Smooth muscle cell (in vitro differentiated cells): ENCODE data around the gene PILRB. TPM values are rescaled to one million over a fixed set of nuclear protein-coding genes. Genes with fewer than 3 reads are reported as not detected.

Experiments
- DNase-seq: peaks from one replicate; lab custom pipeline; 2025; ENCODE audit not compliant: unreplicated experiment; lab: John Stamatoyannopoulos, UW
- H2AFZ ChIP-seq: fragments of 200-600 bp; sonication (generic); 2 replicates; pipeline ENCODE4 v1.6.0; 2016; ENCODE audit warnings: antibody characterized with exemption, low read depth, mild to moderate bottlenecking
- H3F3A ChIP-seq: fragments of 200-600 bp; sonication (generic); 2 replicates; pipeline ENCODE4 v1.6.0; 2017; ENCODE audit warnings: antibody characterized with exemption, low read depth
- H3K27ac ChIP-seq: fragments of 200-600 bp; sonication (generic); 2 replicates; pipeline ENCODE4 v1.5.1; 2016; ENCODE audit warnings: low read depth, mild to moderate bottlenecking
- H3K27me3 ChIP-seq: fragments of 200-600 bp; sonication (generic); 2 replicates; pipeline ENCODE4 v1.6.1; 2016; ENCODE audit warnings: low read depth, mild to moderate bottlenecking
- H3K36me3 ChIP-seq: fragments of 200-600 bp; sonication (generic); 2 replicates; pipeline ENCODE4 v1.5.1; 2016; ENCODE audit warnings: low read depth
- H3K4me1 ChIP-seq: fragments of 200-600 bp; sonication (generic); 2 replicates; pipeline ENCODE4 v1.5.1; 2016; ENCODE audit warnings: low read depth
- H3K4me2 ChIP-seq: fragments of 200-600 bp; sonication (generic); 2 replicates; pipeline ENCODE4 v1.6.0; 2016; ENCODE audit warnings: mild to moderate bottlenecking
- H3K4me3 ChIP-seq: fragments of 200-600 bp; sonication (generic); 2 replicates; pipeline ENCODE4 v1.5.1; 2016; ENCODE audit warnings: mild to moderate bottlenecking
- H3K79me2 ChIP-seq: fragments of 200-600 bp; sonication (generic); 2 replicates; pipeline ENCODE4 v1.6.0; 2016; ENCODE audit warnings: low read depth, mild to moderate bottlenecking
- H3K9ac ChIP-seq: fragments of 200-600 bp; sonication (generic); 2 replicates; pipeline ENCODE4 v1.6.0; 2016; ENCODE audit warnings: low read depth
- H3K9me3 ChIP-seq: fragments of 200-600 bp; sonication (generic); replicated peaks from 2 replicates; pipeline ENCODE4 v1.5.1; 2016; ENCODE audit warnings: low read depth
- H4K20me1 ChIP-seq: fragments of 200-600 bp; sonication (generic); 2 replicates; pipeline ENCODE4 v1.6.0; 2016; ENCODE audit warnings: low read depth
- WGBS: methylation state at CpG from one replicate; pipeline ENCODE4 v1.1.7; 2016; ENCODE audit warnings: low lambda C conversion rate; 5-methylcytosine and 5-hydroxymethylcytosine counted together
- polyA plus RNA-seq: library from polyadenylated mRNA; unstranded; fragments of >200 nt; fragmentation: Nextera tagmentation; extraction: Ambion mirVana; gene quantifications from 2 replicates; pipeline ENCODE4 v1.2.1, GENCODE V29; 2016
- total RNA-seq: library from RNA; depleted of rRNA; stranded (reverse); fragments of >200 nt; gene quantifications from 2 replicates; pipeline ENCODE4 v1.2.3, GENCODE V29; 2014
- TF ChIP-seq, protein P1 (sequence below): fragments of 200-600 bp; sonication (generic); IDR thresholded peaks from 2 replicates; pipeline ENCODE4 v1.5.1; 2017; ENCODE audit warnings: borderline replicate concordance, mild to moderate bottlenecking, antibody characterized with exemption; ENCODE audit not compliant: insufficient read depth, poor library complexity, severe bottlenecking

Gene PILRB
- total and polyA plus RNA-seq, 2 experiments from 2014 or later = 10.1 to 12.0 TPM

DNA sequence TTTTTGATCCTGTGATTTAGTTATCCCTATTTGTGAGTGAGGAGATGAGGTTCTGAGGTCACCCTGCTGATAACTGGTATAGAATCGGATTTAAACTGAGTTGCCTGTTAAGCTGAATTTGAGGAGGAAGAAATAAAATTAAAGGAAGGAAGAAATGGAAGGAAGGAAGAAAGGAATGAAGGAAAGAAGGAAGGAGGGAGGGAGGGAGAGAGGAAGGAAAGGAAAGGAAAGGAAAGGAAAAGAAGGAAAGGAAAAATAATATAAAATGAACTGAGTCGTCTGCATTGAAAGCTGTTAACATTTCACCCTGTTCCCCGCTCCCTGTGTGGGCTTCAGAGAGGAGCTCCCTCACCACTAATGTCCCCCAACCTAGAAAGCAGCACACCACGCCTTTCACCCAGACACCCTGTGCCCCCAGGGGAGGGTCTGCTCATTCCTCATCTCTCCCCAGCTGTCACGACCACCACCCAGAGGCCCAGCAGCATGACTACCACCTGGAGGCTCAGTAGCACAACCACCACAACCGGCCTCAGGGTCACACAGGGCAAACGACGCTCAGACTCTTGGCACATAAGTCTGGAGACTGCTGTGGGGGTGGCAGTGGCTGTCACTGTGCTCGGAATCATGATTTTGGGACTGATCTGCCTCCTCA lies 31.6 kb downstream of the PILRB start:
- Histone ChIP-seq H3K4me2 (no peak overlapping the region), H2AFZ (no peak overlapping the region), H3K4me3 (no peak overlapping the region), H3K9me3 (no peaks in the 10 kb centered on the region), H3K4me1 (no peaks in the 10 kb centered on the region), H3K27ac (no peak overlapping the region), H3F3A (no peaks in the 10 kb centered on the region), H3K36me3 (no peaks in the 10 kb centered on the region), H3K27me3 (peaks cover 12% of the 10 kb centered on the region), H3K79me2 (no peaks in the 10 kb centered on the region), H4K20me1 (no peaks in the 10 kb centered on the region), H3K9ac (no peak overlapping the region)
- WGBS = 77% methylated on average over 9 of the region's 9 CpGs
- no peak for DNase-seq
- TF ChIP-seq, protein P1, sequence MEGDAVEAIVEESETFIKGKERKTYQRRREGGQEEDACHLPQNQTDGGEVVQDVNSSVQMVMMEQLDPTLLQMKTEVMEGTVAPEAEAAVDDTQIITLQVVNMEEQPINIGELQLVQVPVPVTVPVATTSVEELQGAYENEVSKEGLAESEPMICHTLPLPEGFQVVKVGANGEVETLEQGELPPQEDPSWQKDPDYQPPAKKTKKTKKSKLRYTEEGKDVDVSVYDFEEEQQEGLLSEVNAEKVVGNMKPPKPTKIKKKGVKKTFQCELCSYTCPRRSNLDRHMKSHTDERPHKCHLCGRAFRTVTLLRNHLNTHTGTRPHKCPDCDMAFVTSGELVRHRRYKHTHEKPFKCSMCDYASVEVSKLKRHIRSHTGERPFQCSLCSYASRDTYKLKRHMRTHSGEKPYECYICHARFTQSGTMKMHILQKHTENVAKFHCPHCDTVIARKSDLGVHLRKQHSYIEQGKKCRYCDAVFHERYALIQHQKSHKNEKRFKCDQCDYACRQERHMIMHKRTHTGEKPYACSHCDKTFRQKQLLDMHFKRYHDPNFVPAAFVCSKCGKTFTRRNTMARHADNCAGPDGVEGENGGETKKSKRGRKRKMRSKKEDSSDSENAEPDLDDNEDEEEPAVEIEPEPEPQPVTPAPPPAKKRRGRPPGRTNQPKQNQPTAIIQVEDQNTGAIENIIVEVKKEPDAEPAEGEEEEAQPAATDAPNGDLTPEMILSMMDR = no peak

DNA sequence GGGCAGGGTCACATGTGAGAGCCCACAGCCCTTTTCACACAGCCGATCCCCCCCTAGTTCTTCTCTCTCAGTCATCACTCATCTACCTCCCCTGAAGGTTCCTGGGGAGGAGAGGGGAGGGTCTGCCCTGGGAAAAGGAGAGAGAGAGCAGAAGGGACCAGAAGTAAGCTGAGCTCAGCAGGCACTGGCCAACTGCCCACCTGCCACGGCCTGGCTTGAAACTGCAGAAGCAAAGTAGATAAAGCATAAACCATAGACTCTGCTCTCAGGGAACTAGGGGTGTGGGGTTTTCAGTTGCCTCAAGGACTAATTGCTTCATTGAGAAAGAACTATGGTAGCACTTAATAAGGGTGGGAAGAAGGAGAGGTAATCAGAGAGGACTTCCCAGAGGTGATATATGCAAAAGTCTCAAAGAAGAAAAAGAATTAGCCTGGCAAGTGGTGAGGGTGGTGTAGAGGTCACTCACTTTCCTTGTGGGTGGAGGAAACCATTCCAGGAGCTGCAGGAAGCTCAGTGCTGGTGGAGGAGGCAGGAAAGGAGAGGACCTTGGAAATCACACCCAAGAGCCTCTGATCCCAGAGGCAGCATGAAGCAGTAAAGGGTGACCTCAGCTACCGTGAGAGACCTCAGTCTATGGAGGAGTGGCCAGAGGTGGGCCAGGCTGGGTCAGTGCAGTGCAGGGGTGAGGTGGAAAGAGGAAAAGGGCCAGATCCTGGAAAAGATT lies 32.5 kb downstream of the PILRB start:
- H3K4me2 ChIP-seq = no peak overlapping the region
- H3K27ac ChIP-seq = no peak overlapping the region
- H3K27me3 ChIP-seq = peaks cover 18% of the 10 kb centered on the region
- no peaks in the 10 kb centered on the region for H3K79me2 ChIP-seq
- H3K9ac ChIP-seq = no peak overlapping the region
- no peak for DNase-seq
- H3K9me3 ChIP-seq = no peaks in the 10 kb centered on the region
- no peaks in the 10 kb centered on the region for H3F3A ChIP-seq
- TF ChIP-seq, protein P1 = no peak
- 83% methylated on average over 3 of the region's 3 CpGs for WGBS
- no peaks in the 10 kb centered on the region for H3K4me1 ChIP-seq
- H3K36me3 ChIP-seq = no peaks in the 10 kb centered on the region
- no peaks in the 10 kb centered on the region for H4K20me1 ChIP-seq
- H2AFZ ChIP-seq = no peak overlapping the region
- H3K4me3 ChIP-seq = no peak overlapping the region

DNA sequence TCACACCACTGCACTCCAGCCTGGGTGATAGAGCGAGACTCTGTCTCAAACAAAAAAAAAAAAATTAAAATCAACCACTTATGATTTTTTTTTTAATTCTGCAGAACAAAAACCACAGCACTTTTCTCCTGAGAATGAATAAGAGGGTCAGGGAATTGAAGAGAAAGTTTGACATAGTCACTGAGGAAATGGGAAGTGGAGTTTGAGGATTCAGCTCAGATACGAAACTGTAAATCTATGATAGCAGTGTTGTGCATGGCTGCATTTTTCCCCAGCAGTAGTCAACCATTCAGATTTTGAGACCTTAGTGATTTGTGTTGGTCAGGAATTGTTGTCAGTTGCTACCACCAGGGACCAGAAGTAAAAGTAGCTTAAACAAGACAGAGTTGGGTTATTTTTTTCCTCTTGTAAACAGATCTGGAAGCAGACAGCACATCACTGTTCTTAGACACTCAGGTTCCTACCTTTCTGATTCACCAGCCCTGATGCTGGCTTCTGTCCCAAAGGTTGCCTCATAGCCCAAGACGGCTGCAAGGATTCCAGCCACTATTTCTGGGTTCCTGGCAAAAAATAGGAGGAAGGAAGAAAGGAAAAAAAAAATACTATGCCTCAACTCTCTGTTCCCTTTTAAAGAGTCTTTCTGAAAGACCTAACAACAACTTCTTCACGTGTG lies 35.5 kb downstream of the PILRB start:
- H3K27me3 ChIP-seq = peaks cover 16% of the 10 kb centered on the region
- TF ChIP-seq, protein P1 = no peak
- H4K20me1 ChIP-seq = no peaks in the 10 kb centered on the region
- no peak overlapping the region for H2AFZ ChIP-seq
- no peaks in the 10 kb centered on the region for H3K79me2 ChIP-seq
- no peaks in the 10 kb centered on the region for H3F3A ChIP-seq
- DNase-seq = no peak
- H3K27ac ChIP-seq = no peak overlapping the region
- H3K4me3 ChIP-seq = no peak overlapping the region
- 78% methylated on average over 4 of the region's 4 CpGs for WGBS
- no peaks in the 10 kb centered on the region for H3K9me3 ChIP-seq
- H3K9ac ChIP-seq = no peak overlapping the region
- no peak overlapping the region for H3K4me2 ChIP-seq
- no peaks in the 10 kb centered on the region for H3K4me1 ChIP-seq
- no peaks in the 10 kb centered on the region for H3K36me3 ChIP-seq
